ENCODE measurements around the gene DAB2IP. TPM values are rescaled to one million over a fixed set of nuclear protein-coding genes. Genes with fewer than 3 reads are reported as not detected.
A peak's percentile ranks its signal among the peaks of the same experiment; 100 is the strongest.

The DAB2IP gene
- total and polyA plus RNA-seq, 9 donors = 26.3 to 49.0 (median 39.3) TPM

- Histone ChIP-seq H3K27me3 (ENCODE audit: control insufficient read depth, insufficient read depth, low read length) (no peaks in the 10 kb centered on the region), H3K36me3 (ENCODE audit: control insufficient read depth, insufficient read depth, low read length) (no peaks in the 10 kb centered on the region), H3K4me1 (ENCODE audit: control insufficient read depth, insufficient read depth, low read length) (peaks cover 30% of the 10 kb centered on the region), H3K9me3 (replicated peaks; ENCODE audit: control insufficient read depth, low read depth, low read length) (no peaks in the 10 kb centered on the region), H3K4me3 (ENCODE audit: low read length) (no peak overlapping the region), H3K27ac (ENCODE audit: low read length) (no peak overlapping the region)
- DNase-seq = no peak
- 83% methylated on average over 6 of the region's 13 CpGs for WGBS (ENCODE audit: insufficient coverage)
Measured at GRCh38 chr9:121813519-121814210, 162.2 kb downstream of the DAB2IP start.

DNA sequence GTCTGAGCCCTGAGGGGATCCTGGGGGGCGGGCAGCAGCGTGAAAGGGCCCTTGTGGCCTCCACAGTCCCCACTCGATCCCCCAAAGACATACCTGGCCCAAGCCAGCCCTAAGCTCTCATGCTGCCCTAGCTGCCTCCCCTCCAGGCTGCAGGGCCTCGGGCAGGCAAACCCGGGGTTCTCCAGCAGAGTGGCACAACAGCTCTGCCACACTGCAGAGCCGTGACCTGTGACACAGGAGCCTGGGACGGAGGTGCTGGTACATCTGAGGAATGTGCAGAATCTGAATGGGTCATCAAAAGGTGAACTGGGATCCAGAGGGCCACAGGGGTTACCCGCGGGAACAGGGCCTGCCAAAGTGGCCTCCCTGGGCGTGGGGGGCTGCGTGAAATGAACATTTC, 163.2 kb downstream of the DAB2IP start:
- Histone ChIP-seq H3K4me3 (ENCODE audit: low read length) (no peak overlapping the region), H3K27me3 (ENCODE audit: control insufficient read depth, insufficient read depth, low read length) (no peaks in the 10 kb centered on the region), H3K4me1 (ENCODE audit: control insufficient read depth, insufficient read depth, low read length) (peaks cover 38% of the 10 kb centered on the region), H3K36me3 (ENCODE audit: control insufficient read depth, insufficient read depth, low read length) (no peaks in the 10 kb centered on the region), H3K9me3 (replicated peaks; ENCODE audit: control insufficient read depth, low read depth, low read length) (no peaks in the 10 kb centered on the region), H3K27ac (ENCODE audit: low read length) (no peak overlapping the region)
- no peak for DNase-seq
- 79% methylated on average over 9 of the region's 11 CpGs for WGBS (ENCODE audit: insufficient coverage)

- Histone ChIP-seq H3K27ac (ENCODE audit: low read length) (no peak overlapping the region), H3K4me1 (ENCODE audit: control insufficient read depth, insufficient read depth, low read length) (peaks cover 40% of the 10 kb centered on the region), H3K36me3 (ENCODE audit: control insufficient read depth, insufficient read depth, low read length) (no peaks in the 10 kb centered on the region), H3K4me3 (ENCODE audit: low read length) (no peak overlapping the region), H3K27me3 (ENCODE audit: control insufficient read depth, insufficient read depth, low read length) (no peaks in the 10 kb centered on the region), H3K9me3 (replicated peaks; ENCODE audit: control insufficient read depth, low read depth, low read length) (no peaks in the 10 kb centered on the region)
- no peak for DNase-seq
- WGBS (ENCODE audit: insufficient coverage) = 46% methylated on average over 5 of the region's 6 CpGs
Measured at GRCh38 chr9:121815084-121815483, 163.7 kb downstream of the DAB2IP start.

GRCh38 chr9:121815546-121816448, 164.4 kb downstream of the DAB2IP start:
- Histone ChIP-seq H3K27me3 (ENCODE audit: control insufficient read depth, insufficient read depth, low read length) (no peaks in the 10 kb centered on the region), H3K9me3 (replicated peaks; ENCODE audit: control insufficient read depth, low read depth, low read length) (no peaks in the 10 kb centered on the region), H3K4me1 (ENCODE audit: control insufficient read depth, insufficient read depth, low read length) (peaks cover 40% of the 10 kb centered on the region), H3K27ac (ENCODE audit: low read length) (no peak overlapping the region), H3K4me3 (ENCODE audit: low read length) (no peak overlapping the region), H3K36me3 (ENCODE audit: control insufficient read depth, insufficient read depth, low read length) (no peaks in the 10 kb centered on the region)
- WGBS (ENCODE audit: insufficient coverage) = 77% methylated on average over 24 of the region's 31 CpGs
- DNase-seq = peak; percentile 53

GRCh38 chr9:121816449-121816817, 165.0 kb downstream of the DAB2IP start:
- no peaks in the 10 kb centered on the region for H3K9me3 ChIP-seq (replicated peaks; ENCODE audit: control insufficient read depth, low read depth, low read length)
- no peak for DNase-seq
- H3K27me3 ChIP-seq (ENCODE audit: control insufficient read depth, insufficient read depth, low read length) = no peaks in the 10 kb centered on the region
- H3K4me3 ChIP-seq (ENCODE audit: low read length) = no peak overlapping the region
- 90% methylated on average over 22 of the region's 23 CpGs for WGBS (ENCODE audit: insufficient coverage)
- peaks cover 42% of the 10 kb centered on the region for H3K4me1 ChIP-seq (ENCODE audit: control insufficient read depth, insufficient read depth, low read length)
- H3K27ac ChIP-seq (ENCODE audit: low read length) = no peak overlapping the region
- H3K36me3 ChIP-seq (ENCODE audit: control insufficient read depth, insufficient read depth, low read length) = peaks cover 4% of the 10 kb centered on the region

DNA sequence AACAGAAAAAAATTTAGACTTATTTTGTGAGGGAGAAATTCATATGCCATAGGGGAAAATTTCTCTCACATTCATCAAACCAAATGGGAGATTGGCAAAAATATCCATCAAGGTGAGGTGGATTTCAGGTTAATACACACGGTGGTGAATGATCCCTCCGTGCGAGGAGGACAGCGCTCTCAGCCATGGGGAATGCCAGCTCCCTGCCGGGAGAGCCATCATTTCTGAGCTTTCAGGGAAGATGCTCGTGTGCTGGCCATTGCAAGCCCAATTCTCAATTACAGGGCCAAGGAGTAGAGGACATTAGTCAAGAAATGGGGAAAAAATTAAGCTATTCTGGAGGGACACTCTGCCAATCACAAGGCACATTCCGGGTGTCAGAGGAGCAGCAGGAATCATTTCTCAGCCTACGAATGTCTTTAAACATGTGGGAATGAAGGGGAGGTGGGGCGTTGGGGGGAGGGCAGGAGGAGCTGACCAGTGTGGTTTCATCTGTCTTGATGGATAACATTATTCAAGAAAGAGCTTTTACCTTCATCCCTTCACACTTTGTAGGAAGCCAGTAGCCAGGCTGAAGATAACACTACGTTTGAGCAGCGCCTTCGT, 165.5 kb downstream of the DAB2IP start:
- no peak overlapping the region for H3K4me3 ChIP-seq (ENCODE audit: low read length)
- peaks cover 6% of the 10 kb centered on the region for H3K36me3 ChIP-seq (ENCODE audit: control insufficient read depth, insufficient read depth, low read length)
- WGBS (ENCODE audit: insufficient coverage) = 75% methylated on average over 9 of the region's 12 CpGs
- H3K27me3 ChIP-seq (ENCODE audit: control insufficient read depth, insufficient read depth, low read length) = no peaks in the 10 kb centered on the region
- no peaks in the 10 kb centered on the region for H3K9me3 ChIP-seq (replicated peaks; ENCODE audit: control insufficient read depth, low read depth, low read length)
- DNase-seq = no peak
- H3K4me1 ChIP-seq (ENCODE audit: control insufficient read depth, insufficient read depth, low read length) = peaks cover 43% of the 10 kb centered on the region
- H3K27ac ChIP-seq (ENCODE audit: low read length) = no peak overlapping the region

- H3K27me3 ChIP-seq (ENCODE audit: control insufficient read depth, insufficient read depth, low read length) = no peaks in the 10 kb centered on the region
- no peak overlapping the region for H3K4me3 ChIP-seq (ENCODE audit: low read length)
- WGBS (ENCODE audit: insufficient coverage) = 74% methylated on average over 8 of the region's 9 CpGs
- H3K36me3 ChIP-seq (ENCODE audit: control insufficient read depth, insufficient read depth, low read length) = peaks cover 6% of the 10 kb centered on the region
- no peak for DNase-seq
- H3K4me1 ChIP-seq (ENCODE audit: control insufficient read depth, insufficient read depth, low read length) = peaks cover 48% of the 10 kb centered on the region
- no peaks in the 10 kb centered on the region for H3K9me3 ChIP-seq (replicated peaks; ENCODE audit: control insufficient read depth, low read depth, low read length)
- no peak overlapping the region for H3K27ac ChIP-seq (ENCODE audit: low read length)
Measured at GRCh38 chr9:121817476-121817875, 166.0 kb downstream of the DAB2IP start.

DNA sequence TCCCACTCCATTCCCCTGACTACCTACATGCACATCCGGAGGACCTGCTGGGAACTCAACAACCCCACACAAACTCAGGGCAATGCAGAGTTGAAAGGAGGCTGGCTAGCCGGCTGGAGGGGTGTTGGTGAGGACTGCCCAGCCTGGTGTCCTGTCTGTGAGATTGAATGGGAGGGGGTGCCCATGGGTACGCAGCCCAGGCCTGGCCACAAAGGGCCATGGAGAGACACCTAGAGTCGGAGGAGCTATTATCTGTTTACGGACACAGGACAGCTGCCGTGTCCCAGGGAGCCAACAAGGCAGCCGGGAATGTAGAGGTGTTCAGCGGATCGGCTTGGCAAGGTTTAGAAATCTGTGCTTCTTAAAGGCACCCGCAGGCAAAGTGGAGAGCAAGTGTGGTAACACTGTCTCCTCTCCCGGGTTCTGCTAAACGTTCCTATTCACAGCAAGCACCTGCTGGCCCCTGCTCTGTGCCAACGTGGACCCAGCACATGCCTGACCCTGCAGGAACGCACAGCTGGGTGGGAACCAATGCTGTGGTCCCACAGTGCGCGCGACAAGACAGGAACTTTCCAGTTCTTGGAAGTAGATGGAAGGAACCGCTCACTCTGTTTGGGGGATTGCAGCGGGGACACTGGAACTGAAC, 166.7 kb downstream of the DAB2IP start:
- WGBS (ENCODE audit: insufficient coverage) = 71% methylated on average over 16 of the region's 19 CpGs
- DNase-seq = no peak
- H3K4me1 ChIP-seq (ENCODE audit: control insufficient read depth, insufficient read depth, low read length) = peaks cover 45% of the 10 kb centered on the region
- H3K36me3 ChIP-seq (ENCODE audit: control insufficient read depth, insufficient read depth, low read length) = peaks cover 6% of the 10 kb centered on the region
- H3K4me3 ChIP-seq (ENCODE audit: low read length) = no peak overlapping the region
- H3K27ac ChIP-seq (ENCODE audit: low read length) = no peak overlapping the region
- H3K27me3 ChIP-seq (ENCODE audit: control insufficient read depth, insufficient read depth, low read length) = no peaks in the 10 kb centered on the region
- H3K9me3 ChIP-seq (replicated peaks; ENCODE audit: control insufficient read depth, low read depth, low read length) = no peaks in the 10 kb centered on the region

- Histone ChIP-seq H3K4me3 (ENCODE audit: low read length) (no peak overlapping the region), H3K27ac (ENCODE audit: low read length) (no peak overlapping the region), H3K36me3 (ENCODE audit: control insufficient read depth, insufficient read depth, low read length) (peaks cover 6% of the 10 kb centered on the region), H3K27me3 (ENCODE audit: control insufficient read depth, insufficient read depth, low read length) (no peaks in the 10 kb centered on the region), H3K9me3 (replicated peaks; ENCODE audit: control insufficient read depth, low read depth, low read length) (no peaks in the 10 kb centered on the region), H3K4me1 (ENCODE audit: control insufficient read depth, insufficient read depth, low read length) (peaks cover 38% of the 10 kb centered on the region)
- 83% methylated on average over 8 of the region's 12 CpGs for WGBS (ENCODE audit: insufficient coverage)
- no peak for DNase-seq
Measured at GRCh38 chr9:121818841-121819427, 167.5 kb downstream of the DAB2IP start.

All from muscle of leg (tissue), 11 donors.